BLaER1 (cell line): ENCODE results near the gene LGI2.

Source experiments
- H3K27ac ChIP-seq: shearing (Covaris generic); formaldehyde crosslinking; 2 replicates; pipeline ENCODE4 v1.8.1; 2022
- H3K27me3 ChIP-seq: shearing (Covaris generic); formaldehyde crosslinking; 2 replicates; pipeline ENCODE4 v1.8.1; 2022
- H3K36me3 ChIP-seq: shearing (Covaris generic); formaldehyde crosslinking; 2 replicates; pipeline ENCODE4 v1.8.1; 2022
- H3K4me1 ChIP-seq: shearing (Covaris generic); formaldehyde crosslinking; 2 replicates; pipeline ENCODE4 v1.8.1; 2022
- H3K4me2 ChIP-seq: shearing (Covaris generic); formaldehyde crosslinking; 2 replicates; pipeline ENCODE4 v1.8.1; 2022
- H3K4me3 ChIP-seq: shearing (Covaris generic); formaldehyde crosslinking; 2 replicates; pipeline ENCODE4 v1.8.1; 2022
- H3K9ac ChIP-seq: shearing (Covaris generic); formaldehyde crosslinking; 2 replicates; pipeline ENCODE4 v1.8.1; 2022
- H3K9me3 ChIP-seq: shearing (Covaris generic); formaldehyde crosslinking; 2 replicates; pipeline ENCODE4 v1.8.1; 2022
- H4K20me1 ChIP-seq: shearing (Covaris generic); formaldehyde crosslinking; 2 replicates; pipeline ENCODE4 v1.8.1; 2022
- Cebpa-rat ChIP-seq: shearing (Covaris generic); IDR thresholded peaks from 2 replicates; pipeline ENCODE4 v1.8.1; 2022

Gene LGI2

DNA sequence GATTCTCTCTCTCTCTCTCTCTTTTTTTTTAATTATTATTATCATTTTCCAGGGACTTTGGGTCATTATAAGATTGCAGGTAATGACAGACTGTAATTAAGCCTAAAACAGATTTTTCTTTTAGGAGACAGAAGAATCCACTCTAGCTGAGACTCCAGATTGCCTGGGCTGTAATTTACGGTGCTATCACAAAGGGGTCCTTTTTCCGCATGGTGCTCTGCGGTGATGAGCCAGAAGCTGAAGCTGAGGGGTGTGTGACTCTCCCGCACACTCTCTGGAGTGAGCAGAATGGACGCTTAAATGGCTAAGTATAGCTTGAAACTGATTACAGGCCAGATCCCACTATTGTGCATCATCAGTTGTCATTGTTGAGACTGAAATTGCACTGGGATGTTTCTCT, 50.0 kb downstream of the LGI2 start:
- Histone ChIP-seq H3K9me3 (peaks cover 36% of the 10 kb centered on the region), H4K20me1 (no peaks in the 10 kb centered on the region), H3K36me3 (peaks cover 41% of the 10 kb centered on the region), H3K4me2 (peak overlapping the region; percentile 83), H3K27me3 (no peaks in the 10 kb centered on the region), H3K27ac (peak overlapping the region; percentile 97), H3K4me1 (peaks cover 73% of the 10 kb centered on the region), H3K9ac (no peak overlapping the region), H3K4me3 (no peak overlapping the region)
- no peak for TF ChIP-seq Cebpa-rat

DNA sequence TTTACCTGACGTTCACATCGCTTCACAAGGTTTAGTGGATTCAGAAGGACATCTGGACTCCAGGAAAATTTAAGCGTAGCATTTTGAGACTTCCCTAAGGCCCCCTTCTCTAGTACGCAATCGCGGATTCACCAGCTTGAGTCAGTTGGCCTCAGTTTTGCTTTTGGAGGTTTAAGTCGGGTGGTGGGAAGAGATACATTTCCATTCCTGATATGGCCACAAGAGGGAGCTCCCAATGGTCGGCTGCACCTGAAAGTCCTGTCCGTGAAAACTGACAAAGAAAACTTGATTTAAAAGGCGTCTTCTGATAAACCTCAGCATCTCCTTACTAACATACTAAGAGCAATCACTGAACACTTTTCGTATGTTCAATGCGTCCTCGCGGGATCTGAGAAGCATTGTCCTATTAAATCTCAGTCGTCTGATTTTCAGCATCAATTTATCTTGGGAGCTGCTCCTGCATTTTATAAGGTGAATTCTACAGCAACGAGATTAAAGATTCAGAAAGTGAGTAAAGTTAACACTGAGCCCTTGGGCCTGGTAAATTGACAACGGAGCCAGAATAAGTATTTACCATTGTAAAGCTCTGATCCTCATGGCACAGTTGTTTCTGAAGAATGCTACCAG, 50.6 kb downstream of the LGI2 start:
- H3K27me3 ChIP-seq, result no peaks in the 10 kb centered on the region
- peak overlapping the region; percentile 69 for H3K4me3 ChIP-seq
- H3K4me2 ChIP-seq, result peak overlapping the region; percentile 83
- peaks cover 76% of the 10 kb centered on the region for H3K4me1 ChIP-seq
- no peak for TF ChIP-seq Cebpa-rat
- H3K9ac ChIP-seq, result peak overlapping the region; percentile 69
- H3K27ac ChIP-seq, result peak overlapping the region; percentile 97
- peaks cover 39% of the 10 kb centered on the region for H3K36me3 ChIP-seq
- peaks cover 32% of the 10 kb centered on the region for H3K9me3 ChIP-seq
- H4K20me1 ChIP-seq, result no peaks in the 10 kb centered on the region

DNA sequence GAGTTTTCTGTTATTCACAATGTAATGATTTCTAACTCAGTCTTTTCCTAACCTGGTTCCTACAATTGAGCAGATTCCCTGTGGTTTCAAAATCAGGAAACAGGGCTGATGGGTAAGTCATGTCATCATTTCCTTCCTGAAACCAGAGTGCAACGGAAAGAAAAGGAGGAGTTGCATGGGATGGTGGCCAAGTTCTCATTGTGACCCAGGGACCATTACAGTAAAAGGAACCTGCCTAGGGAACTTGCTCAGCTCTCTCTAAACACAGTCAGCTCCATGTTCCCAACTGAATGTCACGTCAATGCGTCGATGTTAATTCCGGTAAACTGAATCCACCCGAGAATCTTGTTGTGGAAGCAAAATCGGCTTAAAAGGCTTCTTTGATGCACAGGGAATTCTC, 51.2 kb downstream of the LGI2 start:
- Histone ChIP-seq H3K4me1 (peaks cover 81% of the 10 kb centered on the region), H3K4me2 (peak overlapping the region; percentile 83), H4K20me1 (no peaks in the 10 kb centered on the region), H3K27me3 (no peaks in the 10 kb centered on the region), H3K27ac (peak overlapping the region; percentile 97), H3K4me3 (peak overlapping the region; percentile 69), H3K9ac (peak overlapping the region; percentile 69), H3K36me3 (peaks cover 32% of the 10 kb centered on the region), H3K9me3 (peaks cover 26% of the 10 kb centered on the region)
- TF ChIP-seq Cebpa-rat, result no peak

DNA sequence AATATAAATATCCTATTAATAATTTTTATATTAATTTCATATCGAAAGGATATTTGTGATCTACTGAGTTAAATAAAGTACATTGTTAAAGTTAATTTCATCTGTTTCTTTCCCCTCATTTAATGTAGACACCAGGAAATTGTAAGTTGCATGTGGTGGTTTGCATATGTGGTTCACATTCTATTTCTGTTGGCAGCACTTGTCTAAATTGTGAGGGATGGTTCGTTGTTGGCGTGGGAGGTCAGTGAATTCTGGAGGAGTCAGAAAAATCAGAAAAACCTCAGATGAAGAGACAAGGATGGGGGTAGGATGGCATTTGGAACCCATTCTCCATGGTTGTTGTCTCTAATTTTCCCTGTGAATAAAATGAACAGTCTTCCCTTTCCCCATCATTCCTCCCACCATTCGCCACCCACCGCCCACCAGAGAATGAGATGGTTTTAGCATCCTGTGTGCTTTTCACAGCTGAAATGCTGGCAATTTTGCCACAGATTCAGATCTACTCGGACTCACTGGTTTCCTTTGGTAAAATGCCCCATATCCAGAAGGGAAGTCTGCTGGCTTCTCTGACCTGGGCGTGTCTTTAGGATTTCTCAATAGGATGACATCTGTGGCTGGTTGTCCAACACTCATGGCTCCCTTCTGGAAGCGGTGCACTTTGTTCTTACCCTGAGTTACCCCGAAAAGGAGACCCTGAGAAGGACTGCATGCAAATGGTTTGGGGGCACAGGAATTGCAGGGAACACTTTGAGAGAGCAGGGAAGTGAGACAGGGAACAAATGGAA, 52.3 kb downstream of the LGI2 start:
- Histone ChIP-seq H3K27ac (peak overlapping the region; percentile 97), H3K4me2 (peak overlapping the region; percentile 83), H3K9ac (peak overlapping the region; percentile 69), H3K9me3 (peaks cover 22% of the 10 kb centered on the region), H4K20me1 (no peaks in the 10 kb centered on the region), H3K4me1 (peaks cover 81% of the 10 kb centered on the region), H3K27me3 (no peaks in the 10 kb centered on the region), H3K4me3 (peak overlapping the region; percentile 69), H3K36me3 (peaks cover 22% of the 10 kb centered on the region)
- TF ChIP-seq Cebpa-rat, result 0 out of 2 replicates have a peak, but pooled peaks have one; percentile 10

DNA sequence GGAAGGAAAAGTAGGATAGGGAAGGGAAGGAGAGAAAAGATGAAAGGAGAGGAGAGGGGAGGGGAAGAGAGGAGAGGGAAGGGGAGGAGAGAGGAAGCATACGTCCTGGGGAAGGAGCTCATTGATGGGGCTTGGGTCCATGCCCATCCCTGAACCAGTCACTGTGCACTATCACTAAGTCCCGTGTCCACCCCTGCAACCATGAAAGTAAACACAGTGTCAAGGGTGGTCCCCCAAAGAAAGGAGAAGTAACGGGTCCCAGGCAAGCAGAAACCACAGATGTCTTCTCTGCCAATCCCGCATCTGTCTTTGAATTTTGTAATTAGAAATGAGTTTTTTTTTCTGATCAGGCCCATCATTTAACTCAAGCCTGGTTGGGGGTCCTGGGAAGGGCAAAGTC, 55.2 kb downstream of the LGI2 start:
- peak overlapping the region; percentile 69 for H3K4me3 ChIP-seq
- H3K4me1 ChIP-seq, result peaks cover 94% of the 10 kb centered on the region
- H3K27me3 ChIP-seq, result no peaks in the 10 kb centered on the region
- H3K9me3 ChIP-seq, result peaks cover 11% of the 10 kb centered on the region
- peak overlapping the region; percentile 97 for H3K27ac ChIP-seq
- TF ChIP-seq Cebpa-rat, result no peak
- H4K20me1 ChIP-seq, result no peaks in the 10 kb centered on the region
- H3K4me2 ChIP-seq, result peak overlapping the region; percentile 83
- H3K9ac ChIP-seq, result peak overlapping the region; percentile 83
- H3K36me3 ChIP-seq, result no peaks in the 10 kb centered on the region

DNA sequence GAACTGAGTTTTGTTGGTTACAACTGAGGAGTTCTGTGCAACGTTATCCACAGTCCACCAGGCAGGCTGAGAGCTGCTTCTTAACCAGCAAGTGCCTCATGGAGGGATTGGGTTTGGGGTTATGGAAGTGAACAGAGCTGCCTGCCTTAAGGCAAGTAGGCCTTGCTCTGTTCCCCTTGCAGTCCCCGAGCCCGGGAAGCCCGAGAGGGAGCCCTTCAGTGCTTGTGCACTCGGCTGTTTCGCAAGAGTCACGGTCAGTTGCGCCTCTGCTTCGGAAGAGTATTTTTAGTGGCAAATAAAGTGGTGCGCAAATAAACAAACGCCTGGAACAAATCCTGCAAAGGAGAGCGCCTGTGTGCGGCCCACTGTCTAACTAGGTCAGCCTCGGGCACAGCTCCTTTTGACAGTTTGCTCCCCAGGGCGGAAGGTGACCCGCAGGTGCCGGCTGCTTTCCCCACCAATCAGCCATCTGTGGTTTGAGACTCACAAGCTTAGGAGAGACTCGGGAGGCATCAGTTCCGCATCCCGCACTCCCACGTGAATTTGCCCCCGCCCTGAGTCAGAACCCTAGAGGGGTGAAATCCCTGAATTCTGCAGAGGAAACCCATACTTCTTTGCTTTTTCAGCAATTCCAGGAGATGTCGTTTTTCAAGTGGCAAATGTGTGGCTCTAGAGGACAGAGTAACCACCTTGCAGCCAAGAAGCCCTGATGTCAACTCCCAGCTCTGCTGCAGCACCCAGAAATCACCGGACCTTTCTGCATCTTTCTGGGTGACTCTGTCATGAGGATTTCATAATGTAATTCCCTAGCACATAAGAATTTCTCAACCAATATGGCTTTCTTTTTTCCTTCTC, 56.8 kb downstream of the LGI2 start:
- peaks cover 88% of the 10 kb centered on the region for H3K4me1 ChIP-seq
- H4K20me1 ChIP-seq, result no peaks in the 10 kb centered on the region
- H3K4me3 ChIP-seq, result peak overlapping the region; percentile 69
- peak overlapping the region; percentile 83 for H3K9ac ChIP-seq
- H3K9me3 ChIP-seq, result peaks cover 26% of the 10 kb centered on the region
- H3K36me3 ChIP-seq, result 0 out of 2 replicates have a peak, but pooled peaks cover 9% of the 10 kb centered on the region
- peak overlapping the region; percentile 83 for H3K4me2 ChIP-seq
- no peaks in the 10 kb centered on the region for H3K27me3 ChIP-seq
- TF ChIP-seq Cebpa-rat, result peak; percentile 99
- H3K27ac ChIP-seq, result peak overlapping the region; percentile 97

DNA sequence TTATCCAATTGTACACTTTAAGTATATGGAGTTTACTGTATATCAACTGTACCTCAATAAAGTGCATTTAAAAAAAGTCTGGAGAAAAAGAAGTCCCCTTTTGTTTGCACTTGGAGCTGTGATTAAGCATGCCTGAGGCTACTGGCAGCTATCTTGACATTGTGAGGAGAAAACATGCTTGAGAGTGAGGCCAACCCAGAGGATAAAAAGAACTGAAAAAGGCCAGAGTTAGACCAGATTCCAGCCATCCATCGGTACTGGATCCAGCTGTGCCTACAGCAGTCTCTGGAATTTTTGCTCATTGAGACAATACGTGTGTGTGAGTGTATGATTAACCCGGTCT, 57.4 kb downstream of the LGI2 start:
- TF ChIP-seq Cebpa-rat, result no peak
- Histone ChIP-seq H3K9ac (peak overlapping the region; percentile 83), H3K27ac (peak overlapping the region; percentile 97), H3K27me3 (no peaks in the 10 kb centered on the region), H4K20me1 (no peaks in the 10 kb centered on the region), H3K9me3 (peaks cover 32% of the 10 kb centered on the region), H3K4me1 (peaks cover 82% of the 10 kb centered on the region), H3K4me2 (peak overlapping the region; percentile 83), H3K36me3 (0 out of 2 replicates have a peak, but pooled peaks cover 11% of the 10 kb centered on the region), H3K4me3 (peak overlapping the region; percentile 69)

DNA sequence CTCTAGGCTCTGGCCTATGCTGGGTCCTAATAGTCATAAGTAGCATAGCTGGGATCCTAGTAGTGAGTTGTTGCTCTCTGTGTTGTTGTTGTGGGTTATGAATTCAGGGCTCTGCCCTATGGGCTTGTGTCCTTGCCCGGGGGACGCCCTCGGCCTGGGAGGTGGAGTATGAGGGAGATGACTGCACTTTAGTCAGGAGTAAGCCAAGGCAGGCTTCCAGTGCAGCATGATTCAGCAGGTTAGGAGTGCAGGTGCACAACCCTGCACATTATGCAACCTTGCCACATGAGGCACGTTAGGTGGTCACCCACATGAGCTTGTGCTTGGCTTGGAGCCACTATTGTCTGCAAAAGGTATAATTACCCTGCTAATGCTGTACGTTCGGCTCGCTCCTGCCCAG, 59.6 kb downstream of the LGI2 start:
- peaks cover 18% of the 10 kb centered on the region; the same call in 1 of the 2 replicates for H3K36me3 ChIP-seq
- peak overlapping the region; percentile 83 for H3K4me2 ChIP-seq
- peaks cover 60% of the 10 kb centered on the region for H3K4me1 ChIP-seq
- TF ChIP-seq Cebpa-rat, result no peak
- no peaks in the 10 kb centered on the region for H4K20me1 ChIP-seq
- peaks cover 54% of the 10 kb centered on the region for H3K9me3 ChIP-seq
- peak overlapping the region; percentile 32 for H3K4me3 ChIP-seq
- peak overlapping the region; percentile 26; the same call in 1 of the 2 replicates for H3K9ac ChIP-seq
- H3K27me3 ChIP-seq, result no peaks in the 10 kb centered on the region
- H3K27ac ChIP-seq, result peak overlapping the region; percentile 97

DNA sequence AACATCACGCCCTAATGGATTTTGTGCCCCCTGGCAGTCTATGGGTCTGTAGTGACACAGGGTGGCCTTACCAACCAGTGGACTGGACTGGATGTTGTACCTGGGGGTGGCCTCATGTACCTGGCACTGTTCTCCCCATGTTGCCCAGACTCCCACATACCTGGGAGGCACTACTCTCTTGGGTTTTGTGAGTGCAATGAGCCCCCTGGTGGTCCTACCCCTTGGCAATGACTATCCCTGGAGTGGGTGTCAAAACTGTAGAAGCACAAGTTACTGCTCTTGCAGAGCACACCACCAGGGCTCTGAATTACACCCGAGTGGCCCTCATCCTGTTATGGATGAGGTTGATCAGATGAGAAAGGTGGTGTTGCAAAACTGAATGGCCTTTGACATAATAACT, 60.1 kb downstream of the LGI2 start:
- peaks cover 60% of the 10 kb centered on the region for H3K9me3 ChIP-seq
- H3K4me1 ChIP-seq, result peaks cover 54% of the 10 kb centered on the region
- H3K27ac ChIP-seq, result peak overlapping the region; percentile 97
- peak overlapping the region; percentile 32 for H3K4me3 ChIP-seq
- 0 out of 2 replicates have a peak overlapping the region, but pooled peaks have one; percentile 26 for H3K9ac ChIP-seq
- no peak for TF ChIP-seq Cebpa-rat
- H3K4me2 ChIP-seq, result peak overlapping the region; percentile 83
- no peaks in the 10 kb centered on the region for H3K27me3 ChIP-seq
- H4K20me1 ChIP-seq, result no peaks in the 10 kb centered on the region
- H3K36me3 ChIP-seq, result peaks cover 18% of the 10 kb centered on the region; the same call in 1 of the 2 replicates
